K562 (cell line): ENCODE data around the gene FYB1. TPM values are rescaled to one million over a fixed set of nuclear protein-coding genes. Genes with fewer than 3 reads are reported as not detected.

Experiments used
- BDP1 ChIP-seq: IDR thresholded peaks from 3 replicates; pipeline ENCODE4 v1.6.1; 2011; ENCODE audit not compliant: insufficient read length, insufficient read depth
- CAMTA2 ChIP-seq: fragments of 250-450 bp; sonication (Bioruptor Pico); conservative IDR thresholded peaks from 2 replicates; pipeline ENCODE4 v1.5.1; 2022
- ELF2 ChIP-seq: fragments of 250-450 bp; sonication (Bioruptor Pico); IDR thresholded peaks from 2 replicates; pipeline ENCODE4 v1.5.0; 2021; ENCODE audit warnings: mild to moderate bottlenecking
- FOXJ3 ChIP-seq: sonication (generic); formaldehyde crosslinking; IDR thresholded peaks from 2 replicates; pipeline ENCODE4 v1.4.0; 2020; ENCODE audit warnings: mild to moderate bottlenecking, missing genetic modification reagents
- HMBOX1 ChIP-seq: sonication (generic); IDR thresholded peaks from 2 replicates; pipeline ENCODE4 v1.6.1; 2016
- KLF6 ChIP-seq: fragments of 250-450 bp; sonication (Bioruptor Pico); IDR thresholded peaks from 2 replicates; pipeline ENCODE4 v1.4.0; 2020; ENCODE audit warnings: mild to moderate bottlenecking, moderate library complexity, borderline replicate concordance
- OTX1 ChIP-seq: fragments of 450-650 bp; formaldehyde crosslinking; IDR thresholded peaks from 2 replicates; pipeline ENCODE4 v1.4.0; 2022; ENCODE audit warnings: mild to moderate bottlenecking
- POLR3A ChIP-seq: IDR thresholded peaks from 2 replicates; pipeline ENCODE4 v1.6.1; 2011; ENCODE audit warnings: borderline replicate concordance, mild to moderate bottlenecking, moderate library complexity; ENCODE audit not compliant: insufficient read length, insufficient read depth; ENCODE audit errors: extremely low read depth
- PYGO2 ChIP-seq: fragments of 450-650 bp; IDR thresholded peaks from 2 replicates; pipeline ENCODE4 v1.6.1; 2016; ENCODE audit warnings: mild to moderate bottlenecking, missing genetic modification characterization, moderate library complexity, missing compliant biosample characterization
- RBM34 ChIP-seq: fragments of 200-400 bp; formaldehyde crosslinking; IDR thresholded peaks from 2 replicates; pipeline ENCODE4 v1.6.1; 2018; ENCODE audit warnings: low read length, borderline replicate concordance; ENCODE audit not compliant: insufficient read depth
- RFX5 ChIP-seq: IDR thresholded peaks from 2 replicates; pipeline ENCODE4 v1.6.1; 2011; ENCODE audit warnings: low read depth, mild to moderate bottlenecking, improper control_type of control experiment, low read length
- SETDB1 ChIP-seq: IDR thresholded peaks from one replicate; pipeline ENCODE4 v1.6.1; 2012; ENCODE audit warnings: low read length, control low read depth, inconsistent platforms
- TEAD2 ChIP-seq: fragments of 450-650 bp; IDR thresholded peaks from 2 replicates; pipeline ENCODE4 v1.6.1; 2016; ENCODE audit warnings: missing genetic modification characterization, control low read depth, missing compliant biosample characterization
- U2AF2 ChIP-seq: fragments of 200-400 bp; formaldehyde crosslinking; optimal IDR thresholded peaks from 2 replicates; pipeline ENCODE3; 2017; ENCODE audit warnings: low read depth, mild to moderate bottlenecking, low read length
- ZNF277 ChIP-seq: fragments of 250-450 bp; sonication (Bioruptor Pico); IDR thresholded peaks from 2 replicates; pipeline ENCODE4 v1.8.0; 2022; ENCODE audit warnings: inconsistent platforms, mild to moderate bottlenecking, moderate library complexity, borderline replicate concordance
- ZNF511 ChIP-seq: sonication (generic); formaldehyde crosslinking; IDR thresholded peaks from 2 replicates; pipeline ENCODE4 v1.8.0; 2022; ENCODE audit warnings: mild to moderate bottlenecking, missing genetic modification reagents
- ZNF75A ChIP-seq: fragments of 450-650 bp; formaldehyde crosslinking; IDR thresholded peaks from 2 replicates; pipeline ENCODE4 v1.4.0; 2020; ENCODE audit warnings: mild to moderate bottlenecking
- polyA plus RNA-seq, 8 experiments: library from polyadenylated mRNA; depleted of rRNA in 4 of 8; stranded (reverse) in 5 of 8; unstranded in 3 of 8; fragments of >200 nt; fragmentation: Nextera tagmentation in 2 of 8; fragmentation: Illumina TruSeq in 1 of 8; extraction: Ambion mirVana in 2 of 8; extraction: Trizol in 1 of 8; gene quantifications; 2 replicates each; pipeline versions ENCODE4 v1.2.1 to v1.2.3, GENCODE V29; 2011 to 2014; ENCODE audit warnings: inconsistent platforms in 1 of 8, missing spikeins in 1 of 8
- total RNA-seq, 7 experiments: library from RNA; depleted of rRNA in 6 of 7; stranded (reverse); fragments of >200 nt in 6 of 7; fragmentation: Illumina TruSeq in 2 of 7; extraction: Trizol in 2 of 7; gene quantifications; 2 replicates each; pipeline versions ENCODE4 v1.2.1 to v1.2.3, GENCODE V29; 2011 to 2021; ENCODE audit warnings: low replicate concordance in 1 of 7
- TF ChIP-seq, protein P1 (sequence below): sonication (generic); formaldehyde crosslinking; IDR thresholded peaks from 2 replicates; pipeline ENCODE4 v1.8.0; 2022; ENCODE audit warnings: missing genetic modification reagents, mild to moderate bottlenecking, moderate library complexity, borderline replicate concordance
- TF ChIP-seq, protein P2 (sequence below): fragments of 250-450 bp; sonication (Bioruptor Pico); IDR thresholded peaks from 2 replicates; pipeline ENCODE4 v1.4.0; 2020
- TF ChIP-seq, protein P3 (sequence below): sonication (generic); formaldehyde crosslinking; IDR thresholded peaks from 2 replicates; pipeline ENCODE4 v1.8.0; 2022; ENCODE audit warnings: mild to moderate bottlenecking, missing genetic modification reagents, borderline replicate concordance

FYB1 gene
- total and polyA plus RNA-seq, 9 of the 15 experiments (the other 6 are each of a cell fraction or from before 2014, with no cell fraction given) = 4.7 to 31.5 (median 9.7) TPM

GRCh38 chr5:39217365-39218281 is 1.7 kb downstream of the FYB1 start (continued):
- TF ChIP-seq ZNF277 (no peak), FOXJ3 (CRISPR knock-in tag) (no peak), ZNF75A (CRISPR knock-in tag) (no peak), PYGO2 (no peak), BDP1 (no peak), RFX5 (no peak), KLF6 (no peak), U2AF2 (no peak), RBM34 (no peak), ZNF511 (no peak), ELF2 (CRISPR knock-in tag) (no peak), CAMTA2 (CRISPR knock-in tag) (no peak), SETDB1 (no peak), POLR3A (no peak), TEAD2 (tag) (no peak), OTX1 (CRISPR knock-in tag) (no peak), HMBOX1 (peak; percentile 45; the same call in 1 of the 2 replicates)
- TF ChIP-seq, protein P1, sequence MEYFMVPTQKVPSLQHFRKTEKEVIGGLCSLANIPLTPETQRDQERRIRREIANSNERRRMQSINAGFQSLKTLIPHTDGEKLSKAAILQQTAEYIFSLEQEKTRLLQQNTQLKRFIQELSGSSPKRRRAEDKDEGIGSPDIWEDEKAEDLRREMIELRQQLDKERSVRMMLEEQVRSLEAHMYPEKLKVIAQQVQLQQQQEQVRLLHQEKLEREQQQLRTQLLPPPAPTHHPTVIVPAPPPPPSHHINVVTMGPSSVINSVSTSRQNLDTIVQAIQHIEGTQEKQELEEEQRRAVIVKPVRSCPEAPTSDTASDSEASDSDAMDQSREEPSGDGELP (CRISPR knock-in tag) = peak; percentile 94
- TF ChIP-seq, protein P2, sequence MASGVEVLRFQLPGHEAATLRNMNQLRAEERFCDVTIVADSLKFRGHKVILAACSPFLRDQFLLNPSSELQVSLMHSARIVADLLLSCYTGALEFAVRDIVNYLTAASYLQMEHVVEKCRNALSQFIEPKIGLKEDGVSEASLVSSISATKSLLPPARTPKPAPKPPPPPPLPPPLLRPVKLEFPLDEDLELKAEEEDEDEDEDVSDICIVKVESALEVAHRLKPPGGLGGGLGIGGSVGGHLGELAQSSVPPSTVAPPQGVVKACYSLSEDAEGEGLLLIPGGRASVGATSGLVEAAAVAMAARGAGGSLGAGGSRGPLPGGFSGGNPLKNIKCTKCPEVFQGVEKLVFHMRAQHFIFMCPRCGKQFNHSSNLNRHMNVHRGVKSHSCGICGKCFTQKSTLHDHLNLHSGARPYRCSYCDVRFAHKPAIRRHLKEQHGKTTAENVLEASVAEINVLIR (CRISPR knock-in tag) = no peak
- TF ChIP-seq, protein P3, sequence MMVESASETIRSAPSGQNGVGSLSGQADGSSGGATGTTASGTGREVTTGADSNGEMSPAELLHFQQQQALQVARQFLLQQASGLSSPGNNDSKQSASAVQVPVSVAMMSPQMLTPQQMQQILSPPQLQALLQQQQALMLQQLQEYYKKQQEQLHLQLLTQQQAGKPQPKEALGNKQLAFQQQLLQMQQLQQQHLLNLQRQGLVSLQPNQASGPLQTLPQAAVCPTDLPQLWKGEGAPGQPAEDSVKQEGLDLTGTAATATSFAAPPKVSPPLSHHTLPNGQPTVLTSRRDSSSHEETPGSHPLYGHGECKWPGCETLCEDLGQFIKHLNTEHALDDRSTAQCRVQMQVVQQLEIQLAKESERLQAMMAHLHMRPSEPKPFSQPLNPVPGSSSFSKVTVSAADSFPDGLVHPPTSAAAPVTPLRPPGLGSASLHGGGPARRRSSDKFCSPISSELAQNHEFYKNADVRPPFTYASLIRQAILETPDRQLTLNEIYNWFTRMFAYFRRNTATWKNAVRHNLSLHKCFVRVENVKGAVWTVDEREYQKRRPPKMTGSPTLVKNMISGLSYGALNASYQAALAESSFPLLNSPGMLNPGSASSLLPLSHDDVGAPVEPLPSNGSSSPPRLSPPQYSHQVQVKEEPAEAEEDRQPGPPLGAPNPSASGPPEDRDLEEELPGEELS (CRISPR knock-in tag) = no peak
